Measurements from ENCODE around the gene MAP2. TPM values are rescaled to one million over a fixed set of nuclear protein-coding genes. Genes with fewer than 3 reads are reported as not detected.

MAP2 gene
- total RNA-seq, 1 experiment from 2014 or later = 0.05 TPM

GRCh38 chr2:209673811-209674210, 250.0 kb downstream of the MAP2 start:
- H3K4me1 ChIP-seq = no peaks in the 10 kb centered on the region
- intact Hi-C loops (cut with micrococcal nuclease; ENCODE audit: unreplicated experiment) = no loop called here
- DNase-seq = no peak
- Mint-ChIP-seq H3K27ac (ENCODE audit: unreplicated experiment) (no peak overlapping the region), H3K4me3 (ENCODE audit: unreplicated experiment) (no peak overlapping the region), H3K4me1 (ENCODE audit: low read depth, unreplicated experiment) (no peaks in the 10 kb centered on the region), H3K9me3 (ENCODE audit: unreplicated experiment) (no peaks in the 10 kb centered on the region), H3K27me3 (ENCODE audit: insufficient read depth, unreplicated experiment) (no peaks in the 10 kb centered on the region), H3K36me3 (ENCODE audit: insufficient read depth, unreplicated experiment) (no peaks in the 10 kb centered on the region)
- H3K36me3 ChIP-seq (ENCODE audit: control insufficient read depth, insufficient read depth, low read length) = no peaks in the 10 kb centered on the region
- no TSS peak for BruUV-seq (replicated peaks)
- TF ChIP-seq CTCF (IDR thresholded peaks at IDR 0.05; ENCODE audit: insufficient read depth in 1 of 2, low read depth in 1 of 2, low read length in 1 of 2, severe bottlenecking in 1 of 2, unreplicated experiment in 1 of 2) = no peak
- H3K4me3 ChIP-seq (ENCODE audit: low read depth, low read length) = no peak overlapping the region
- H3K9me3 ChIP-seq = no peaks in the 10 kb centered on the region
- H3K27me3 ChIP-seq (replicated peaks; ENCODE audit: control insufficient read depth, insufficient read depth, low read length) = no peaks in the 10 kb centered on the region
- ChIA-PET POLR2A (no interaction called here), CTCF (no interaction called here)

DNA sequence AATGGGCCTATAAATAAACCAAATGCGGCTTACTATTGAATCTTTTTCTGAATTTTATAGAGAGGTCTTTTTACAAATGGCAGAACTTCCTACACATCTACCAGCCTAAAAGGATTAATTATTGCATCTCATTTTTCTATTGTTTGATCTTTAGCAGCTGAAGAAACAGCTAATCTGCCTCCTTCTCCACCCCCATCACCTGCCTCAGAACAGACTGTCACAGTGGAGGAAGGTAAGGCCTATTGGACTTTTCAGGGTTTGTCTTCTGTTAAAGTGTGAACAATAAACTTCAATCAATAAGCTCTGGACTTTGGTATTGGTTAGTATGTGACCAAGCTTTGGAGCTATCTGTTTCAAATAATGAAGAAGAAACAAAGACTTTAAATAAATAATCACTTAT, 256.7 kb downstream of the MAP2 start:
- TF ChIP-seq CTCF (IDR thresholded peaks at IDR 0.05; ENCODE audit: insufficient read depth in 1 of 2, low read depth in 1 of 2, low read length in 1 of 2, severe bottlenecking in 1 of 2, unreplicated experiment in 1 of 2) = no peak
- no peaks in the 10 kb centered on the region for H3K36me3 Mint-ChIP-seq (ENCODE audit: insufficient read depth, unreplicated experiment)
- H3K4me1 Mint-ChIP-seq (ENCODE audit: low read depth, unreplicated experiment) = no peaks in the 10 kb centered on the region
- DNase-seq = no peak
- Histone ChIP-seq H3K9me3 (no peaks in the 10 kb centered on the region), H3K4me3 (ENCODE audit: low read depth, low read length) (no peak overlapping the region), H3K27me3 (replicated peaks; ENCODE audit: control insufficient read depth, insufficient read depth, low read length) (no peaks in the 10 kb centered on the region), H3K4me1 (no peaks in the 10 kb centered on the region), H3K36me3 (ENCODE audit: control insufficient read depth, insufficient read depth, low read length) (no peaks in the 10 kb centered on the region)
- BruUV-seq (replicated peaks) = no TSS peak
- ChIA-PET POLR2A (no interaction called here), CTCF (no interaction called here)
- no peaks in the 10 kb centered on the region for H3K9me3 Mint-ChIP-seq (ENCODE audit: unreplicated experiment)
- no peak overlapping the region for H3K4me3 Mint-ChIP-seq (ENCODE audit: unreplicated experiment)
- intact Hi-C loops (cut with micrococcal nuclease; ENCODE audit: unreplicated experiment) = no loop called here
- H3K27me3 Mint-ChIP-seq (ENCODE audit: insufficient read depth, unreplicated experiment) = peaks cover 3% of the 10 kb centered on the region
- H3K27ac Mint-ChIP-seq (ENCODE audit: unreplicated experiment) = no peak overlapping the region

GRCh38 chr2:209681201-209681735, 257.4 kb downstream of the MAP2 start:
- ChIA-PET CTCF (no interaction called here), POLR2A (no interaction called here)

More at GRCh38 chr2:209681201-209681735, 257.4 kb downstream of the MAP2 start:
- Mint-ChIP-seq H3K36me3 (ENCODE audit: insufficient read depth, unreplicated experiment) (no peaks in the 10 kb centered on the region), H3K27me3 (ENCODE audit: insufficient read depth, unreplicated experiment) (peaks cover 3% of the 10 kb centered on the region), H3K4me3 (ENCODE audit: unreplicated experiment) (no peak overlapping the region), H3K4me1 (ENCODE audit: low read depth, unreplicated experiment) (no peaks in the 10 kb centered on the region), H3K9me3 (ENCODE audit: unreplicated experiment) (no peaks in the 10 kb centered on the region), H3K27ac (ENCODE audit: unreplicated experiment) (no peak overlapping the region)
- Histone ChIP-seq H3K4me1 (no peaks in the 10 kb centered on the region), H3K27me3 (replicated peaks; ENCODE audit: control insufficient read depth, insufficient read depth, low read length) (no peaks in the 10 kb centered on the region), H3K4me3 (ENCODE audit: low read depth, low read length) (no peak overlapping the region), H3K9me3 (no peaks in the 10 kb centered on the region), H3K36me3 (ENCODE audit: control insufficient read depth, insufficient read depth, low read length) (no peaks in the 10 kb centered on the region)
- BruUV-seq (replicated peaks) = no TSS peak
- DNase-seq = no peak
- intact Hi-C loops (cut with micrococcal nuclease; ENCODE audit: unreplicated experiment) = no loop called here
- TF ChIP-seq CTCF (IDR thresholded peaks at IDR 0.05; ENCODE audit: insufficient read depth in 1 of 2, low read depth in 1 of 2, low read length in 1 of 2, severe bottlenecking in 1 of 2, unreplicated experiment in 1 of 2) = no peak
